PC-9 (cell line): ENCODE data around the gene FLYWCH2. TPM values are rescaled to one million over a fixed set of nuclear protein-coding genes. Genes with fewer than 3 reads are reported as not detected.

Experiments used
- BruUV-seq: library from RNA; stranded (reverse); fragments of 400-500 nt; replicated peaks from 2 replicates; lab custom pipeline; 2021; lab: Mats Ljungman, UMichigan
- CTCF ChIA-PET: fragments of 300-600 bp; sonication (Branson Sonifier 250); formaldehyde crosslinking; loops from one replicate; lab custom pipeline; 2022; ENCODE audit warnings: antibody characterized with exemption; lab: Charles Lee
- POLR2A ChIA-PET: fragments of 300-600 bp; sonication (Branson Sonifier 250); formaldehyde crosslinking; loops from one replicate; lab custom pipeline; 2022; ENCODE audit warnings: antibody characterized with exemption; ENCODE audit not compliant: unreplicated experiment; lab: Charles Lee
- DNase-seq, 2 experiments: peaks; one replicate each; pipeline versions ENCODE4 v3.0.0 to v3.0.0-alpha.2; 2015 to 2022; ENCODE audit warnings: mixed read lengths in 1 of 2
- H2AFZ ChIP-seq: fragments of 200-600 bp; sonication (generic); 2 replicates; pipeline ENCODE4 v1.8.1; 2017; ENCODE audit warnings: antibody characterized with exemption
- H3F3A ChIP-seq: fragments of 200-600 bp; sonication (generic); 2 replicates; pipeline ENCODE4 v1.8.1; 2017; ENCODE audit warnings: antibody characterized with exemption, mild to moderate bottlenecking, low read depth; ENCODE audit not compliant: insufficient read depth
- H3K27ac ChIP-seq: fragments of 200-600 bp; sonication (generic); 2 replicates; pipeline ENCODE4 v1.6.1; 2016; ENCODE audit warnings: mixed run types
- H3K27me3 ChIP-seq: fragments of 200-600 bp; sonication (generic); 2 replicates; pipeline ENCODE4 v1.6.1; 2016; ENCODE audit warnings: low read depth, mixed run types; ENCODE audit not compliant: insufficient read depth
- H3K36me3 ChIP-seq: fragments of 200-600 bp; sonication (generic); 2 replicates; pipeline ENCODE4 v1.6.1; 2016; ENCODE audit warnings: low read depth, mixed run types
- H3K4me1 ChIP-seq: fragments of 200-600 bp; sonication (generic); replicated peaks from 2 replicates; pipeline ENCODE4 v1.6.1; 2016; ENCODE audit warnings: mixed run types; ENCODE audit not compliant: insufficient read depth
- H3K4me2 ChIP-seq: fragments of 200-600 bp; sonication (generic); 2 replicates; pipeline ENCODE4 v1.6.1; 2017; ENCODE audit warnings: mixed run types
- H3K4me3 ChIP-seq: fragments of 200-600 bp; sonication (generic); 2 replicates; pipeline ENCODE4 v1.6.1; 2016; ENCODE audit warnings: mixed run types
- H3K79me2 ChIP-seq: fragments of 200-600 bp; sonication (generic); 2 replicates; pipeline ENCODE4 v1.6.1; 2017; ENCODE audit warnings: low read depth, mixed run types
- H3K9me2 ChIP-seq: fragments of 200-600 bp; sonication (generic); 2 replicates; pipeline ENCODE4 v1.8.1; 2017; ENCODE audit warnings: mild to moderate bottlenecking; ENCODE audit not compliant: insufficient read depth
- H3K9me3 ChIP-seq: fragments of 200-600 bp; sonication (generic); 2 replicates; pipeline ENCODE4 v1.8.1; 2016; ENCODE audit warnings: low read depth; ENCODE audit not compliant: insufficient read depth
- H4K20me1 ChIP-seq: fragments of 200-600 bp; sonication (generic); 2 replicates; pipeline ENCODE4 v1.8.1; 2017; ENCODE audit not compliant: insufficient read depth
- EZH2 ChIP-seq: fragments of 200-600 bp; sonication (generic); IDR thresholded peaks from 2 replicates; pipeline ENCODE4 v1.8.0; 2017; ENCODE audit warnings: antibody characterized with exemption, low read depth
- intact Hi-C: fragments of 100-400 bp; cut with micrococcal nuclease; formaldehyde crosslinking; loops from one replicate; pipeline ENCODE4 v1.10.0; 2022; ENCODE audit not compliant: unreplicated experiment
- total RNA-seq: library from RNA; stranded (reverse); gene quantifications from 2 replicates; pipeline ENCODE4 v1.2.3, GENCODE V29; 2021
- TF ChIP-seq, protein P1 (sequence below): fragments of 200-600 bp; sonication (generic); conservative IDR thresholded peaks from 2 replicates; pipeline ENCODE4 v1.6.1; 2017; ENCODE audit warnings: mixed run types, antibody characterized with exemption, mild to moderate bottlenecking, moderate library complexity

FLYWCH2 gene
- total RNA-seq, 1 experiment from 2014 or later: 41.5 TPM

- Histone ChIP-seq H3K4me1 (no peaks in the 10 kb centered on the region), H3K79me2 (no peaks in the 10 kb centered on the region), H3K9me2 (no peaks in the 10 kb centered on the region), H3K9me3 (no peaks in the 10 kb centered on the region), H3K27ac (no peak overlapping the region), H3K27me3 (no peaks in the 10 kb centered on the region), H3K36me3 (no peaks in the 10 kb centered on the region), H3K4me3 (no peak overlapping the region), H4K20me1 (no peaks in the 10 kb centered on the region), H3K4me2 (no peak overlapping the region), H2AFZ (no peak overlapping the region), H3F3A (0 out of 2 replicates have a peak, but pooled peaks cover 3% of the 10 kb centered on the region)
- BruUV-seq: no TSS peak
- DNase-seq: no peak
- CTCF ChIA-PET: no interaction called here
- TF ChIP-seq EZH2: no peak
- TF ChIP-seq, protein P1, sequence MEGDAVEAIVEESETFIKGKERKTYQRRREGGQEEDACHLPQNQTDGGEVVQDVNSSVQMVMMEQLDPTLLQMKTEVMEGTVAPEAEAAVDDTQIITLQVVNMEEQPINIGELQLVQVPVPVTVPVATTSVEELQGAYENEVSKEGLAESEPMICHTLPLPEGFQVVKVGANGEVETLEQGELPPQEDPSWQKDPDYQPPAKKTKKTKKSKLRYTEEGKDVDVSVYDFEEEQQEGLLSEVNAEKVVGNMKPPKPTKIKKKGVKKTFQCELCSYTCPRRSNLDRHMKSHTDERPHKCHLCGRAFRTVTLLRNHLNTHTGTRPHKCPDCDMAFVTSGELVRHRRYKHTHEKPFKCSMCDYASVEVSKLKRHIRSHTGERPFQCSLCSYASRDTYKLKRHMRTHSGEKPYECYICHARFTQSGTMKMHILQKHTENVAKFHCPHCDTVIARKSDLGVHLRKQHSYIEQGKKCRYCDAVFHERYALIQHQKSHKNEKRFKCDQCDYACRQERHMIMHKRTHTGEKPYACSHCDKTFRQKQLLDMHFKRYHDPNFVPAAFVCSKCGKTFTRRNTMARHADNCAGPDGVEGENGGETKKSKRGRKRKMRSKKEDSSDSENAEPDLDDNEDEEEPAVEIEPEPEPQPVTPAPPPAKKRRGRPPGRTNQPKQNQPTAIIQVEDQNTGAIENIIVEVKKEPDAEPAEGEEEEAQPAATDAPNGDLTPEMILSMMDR: no peak
- intact Hi-C loops: no loop called here
- POLR2A ChIA-PET: no interaction called here
Measured at GRCh38 chr16:2896480-2897010, 13.5 kb downstream of the FLYWCH2 start.

GRCh38 chr16:2897110-2897509 is 14.1 kb downstream of the FLYWCH2 start:
- no peaks in the 10 kb centered on the region for H4K20me1 ChIP-seq
- TF ChIP-seq, protein P1: no peak
- no peaks in the 10 kb centered on the region for H3K9me2 ChIP-seq
- intact Hi-C loops: no loop called here
- CTCF ChIA-PET: no interaction called here
- no TSS peak for BruUV-seq
- H3K27me3 ChIP-seq: no peaks in the 10 kb centered on the region
- H3F3A ChIP-seq: 0 out of 2 replicates have a peak, but pooled peaks cover 3% of the 10 kb centered on the region
- H3K36me3 ChIP-seq: no peaks in the 10 kb centered on the region
- no peak for DNase-seq
- no peaks in the 10 kb centered on the region for H3K79me2 ChIP-seq
- H3K4me1 ChIP-seq: no peaks in the 10 kb centered on the region
- H3K27ac ChIP-seq: no peak overlapping the region
- H3K4me2 ChIP-seq: no peak overlapping the region
- no peaks in the 10 kb centered on the region for H3K9me3 ChIP-seq
- H2AFZ ChIP-seq: no peak overlapping the region
- H3K4me3 ChIP-seq: no peak overlapping the region
- POLR2A ChIA-PET: interaction anchor here (0.6 kb wide), 1 partner anchor 9 kb away, joined by 8 read pairs; no protein-coding TSS in a partner anchor

GRCh38 chr16:2898831-2899563 is 16.0 kb downstream of the FLYWCH2 start:
- Histone ChIP-seq H3K9me2 (no peaks in the 10 kb centered on the region), H3K4me3 (no peak overlapping the region), H3K36me3 (no peaks in the 10 kb centered on the region), H3K27me3 (no peaks in the 10 kb centered on the region), H2AFZ (no peak overlapping the region), H4K20me1 (no peaks in the 10 kb centered on the region), H3K4me1 (peaks cover 6% of the 10 kb centered on the region), H3K79me2 (no peaks in the 10 kb centered on the region), H3K27ac (no peak overlapping the region), H3K9me3 (no peaks in the 10 kb centered on the region), H3F3A (peaks cover 12% of the 10 kb centered on the region), H3K4me2 (no peak overlapping the region)
- ChIA-PET POLR2A (no interaction called here), CTCF (no interaction called here)
- no TSS peak for BruUV-seq
- intact Hi-C loops: no loop called here
- no peak for TF ChIP-seq EZH2
- TF ChIP-seq, protein P1: no peak
- DNase-seq: no peak
